Central memory CD4-positive, alpha-beta T cell (primary cell): ENCODE measurements around the gene PGS1.
"Not testable (repeated sequence)": the region's sequence is repeated elsewhere in the genome, so short reads cannot be mapped to it uniquely, and the experiment has no call there.

Experiments used
- DNase-seq: peaks from one replicate; pipeline ENCODE4 v3.0.0; 2022

The PGS1 gene

DNA sequence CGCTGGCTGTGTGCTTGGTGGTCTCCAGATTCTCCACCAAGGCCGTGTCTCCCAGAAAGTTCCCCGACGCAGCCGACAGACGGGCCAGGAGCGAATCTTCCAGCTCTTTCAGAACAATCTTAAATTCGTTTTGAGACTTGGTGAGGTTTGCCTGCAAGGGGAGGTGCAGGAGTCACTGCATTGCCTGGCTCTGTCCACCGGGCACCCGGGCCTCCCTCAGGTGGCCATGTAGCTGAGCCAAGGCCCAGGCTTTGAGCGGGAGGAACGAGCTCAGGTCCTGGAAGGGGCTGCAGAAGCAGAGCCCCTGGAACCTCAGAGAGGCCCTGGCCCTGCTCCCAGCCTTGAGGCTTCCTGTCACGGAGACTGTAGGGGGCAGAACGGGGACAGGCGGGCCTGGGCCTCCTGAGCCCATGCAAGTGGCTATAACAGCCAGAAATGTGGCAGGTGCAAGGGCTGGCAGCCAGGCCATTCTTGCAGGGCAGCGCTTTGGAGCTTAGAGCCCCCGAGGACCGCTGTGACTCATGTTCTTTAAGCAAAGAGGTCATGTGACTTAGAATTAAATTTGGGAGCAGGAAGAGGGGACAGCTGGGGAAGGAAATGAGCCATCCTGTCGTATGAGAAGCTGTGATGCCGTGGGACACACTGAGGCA lies 72.4 kb downstream of the PGS1 start:
- no peak for DNase-seq

DNA sequence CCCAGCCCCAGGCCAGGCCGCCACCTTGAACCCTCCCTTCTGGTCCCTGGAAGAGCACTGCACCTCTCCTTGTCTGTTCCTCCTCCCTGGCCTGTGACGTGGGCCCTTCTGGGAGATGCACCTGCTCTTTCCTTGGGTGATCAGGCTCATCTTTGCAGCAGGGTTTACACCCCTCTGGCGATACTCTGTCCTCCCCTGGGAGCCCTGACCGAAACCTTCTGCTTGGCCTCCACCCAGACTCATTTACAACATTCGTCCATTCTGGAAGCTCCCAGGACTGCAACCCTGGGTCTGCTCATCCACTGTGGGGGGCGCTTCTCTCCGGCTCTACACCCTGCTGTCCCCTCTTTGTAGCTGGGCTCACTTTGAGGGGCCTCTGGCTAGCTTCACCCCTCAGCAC lies 73.3 kb downstream of the PGS1 start:
- DNase-seq, result no peak

DNA sequence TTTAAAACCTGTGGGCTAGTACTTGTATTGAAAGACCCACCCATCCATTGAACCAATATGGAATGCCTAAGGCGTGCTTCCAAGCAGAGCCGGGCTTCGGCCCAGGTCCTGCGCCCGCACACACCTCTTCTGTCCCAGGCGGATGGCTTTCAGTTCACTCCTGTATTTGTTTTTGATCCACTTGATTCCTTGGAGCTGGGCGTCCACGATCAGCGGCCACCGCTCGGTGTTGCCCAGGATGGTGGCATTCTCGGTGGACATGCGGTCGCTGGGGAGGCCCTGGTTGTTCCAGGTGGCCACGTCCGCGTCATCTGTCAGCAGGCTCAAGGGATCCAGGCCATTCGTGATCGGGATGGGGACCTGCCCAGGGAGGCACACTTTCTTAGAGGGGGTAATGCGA lies 75.9 kb downstream of the PGS1 start:
- no peak for DNase-seq

DNA sequence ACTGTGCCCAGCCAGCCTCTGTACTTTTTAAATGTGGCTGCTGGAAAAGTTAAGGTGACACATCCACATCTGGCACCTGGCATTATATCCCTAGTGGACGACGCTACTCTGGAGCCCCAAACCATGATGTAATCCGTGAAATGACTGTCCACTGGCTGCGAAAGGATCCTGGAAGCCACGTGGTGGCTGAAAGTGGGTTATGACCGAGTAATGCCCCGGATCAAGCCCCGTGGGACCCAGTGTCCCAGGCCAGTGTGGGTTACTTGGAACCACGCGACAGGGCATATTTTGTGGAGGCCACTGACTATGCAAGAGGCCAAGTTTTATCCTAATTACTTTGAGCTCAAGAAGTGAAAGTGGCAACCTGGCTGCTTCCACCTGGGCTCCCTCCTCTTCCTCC lies 79.6 kb downstream of the PGS1 start:
- DNase-seq, result no peak

DNA sequence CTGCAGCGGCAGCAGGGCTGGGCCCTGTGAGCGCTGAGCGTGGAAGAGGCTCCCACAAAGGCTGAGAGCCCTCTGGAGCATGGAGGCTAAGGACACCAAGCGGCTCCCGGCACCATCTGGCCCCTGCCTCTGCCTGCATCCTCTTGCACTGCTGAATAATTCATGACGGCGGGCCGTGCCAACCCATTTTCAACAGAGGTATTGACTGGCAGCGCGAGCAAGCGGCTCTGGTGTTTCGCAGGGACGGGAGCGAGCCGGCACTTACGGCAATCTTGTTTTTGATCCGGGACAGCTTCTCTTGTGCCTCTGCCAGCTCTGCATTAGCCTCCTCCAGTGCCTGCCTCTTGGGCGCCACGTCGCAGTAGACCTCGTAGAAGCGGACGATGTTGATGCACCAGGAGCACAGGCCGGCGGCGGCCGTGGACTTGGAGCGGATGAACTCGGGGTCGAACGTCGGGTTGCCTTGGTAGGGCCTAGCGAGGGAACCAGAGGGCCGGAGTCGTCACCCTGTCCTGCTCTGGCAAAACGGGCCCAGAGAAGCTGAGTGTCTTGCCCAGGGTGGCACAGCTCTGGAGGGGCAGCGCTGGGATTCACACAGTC lies 80.4 kb downstream of the PGS1 start:
- DNase-seq, result no peak

DNA sequence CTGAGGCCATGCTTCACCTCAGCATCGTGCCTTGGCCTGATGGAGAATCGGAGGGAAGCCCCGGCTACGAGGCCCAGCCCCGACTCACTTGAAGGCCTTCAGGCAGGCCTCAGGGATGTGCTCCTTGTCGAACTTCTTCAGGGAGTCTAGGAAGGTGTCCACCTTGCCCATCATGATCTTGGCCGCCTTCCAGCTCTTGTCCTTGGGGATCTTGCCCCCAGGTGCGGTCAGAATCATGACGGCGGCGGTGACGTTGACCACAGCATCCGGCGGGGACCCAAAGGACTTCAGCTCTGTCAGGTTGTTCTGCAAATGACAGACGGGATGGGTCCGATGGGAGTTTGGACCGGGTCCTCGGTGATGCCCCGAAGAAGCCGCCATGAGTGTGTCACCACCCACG lies 81.2 kb downstream of the PGS1 start:
- no peak for DNase-seq

DNA sequence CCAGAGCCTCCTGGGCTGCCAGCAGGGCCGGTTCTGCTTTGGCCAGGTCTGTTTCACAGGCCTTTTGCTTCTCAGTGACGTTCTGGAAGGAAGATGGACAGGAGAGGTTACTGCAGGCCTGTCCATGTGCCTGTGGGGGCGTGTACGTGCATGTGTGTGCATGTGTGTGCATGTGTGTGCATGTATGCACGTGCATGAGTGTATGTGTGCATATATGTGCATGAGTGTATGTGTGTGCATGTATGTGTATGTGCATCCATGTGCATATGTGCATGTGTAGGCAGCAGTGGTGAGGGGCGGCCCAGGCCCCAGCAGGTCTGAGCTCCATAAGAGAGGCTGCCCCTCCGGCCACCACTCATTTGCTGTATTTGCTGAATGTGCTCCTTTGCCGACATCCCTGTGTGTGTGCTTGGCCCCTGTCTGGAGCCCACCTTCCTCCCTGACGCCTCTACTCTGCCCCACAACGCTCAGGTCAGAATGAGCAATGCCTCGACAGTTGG lies 81.8 kb downstream of the PGS1 start:
- DNase-seq, result no peak

DNA sequence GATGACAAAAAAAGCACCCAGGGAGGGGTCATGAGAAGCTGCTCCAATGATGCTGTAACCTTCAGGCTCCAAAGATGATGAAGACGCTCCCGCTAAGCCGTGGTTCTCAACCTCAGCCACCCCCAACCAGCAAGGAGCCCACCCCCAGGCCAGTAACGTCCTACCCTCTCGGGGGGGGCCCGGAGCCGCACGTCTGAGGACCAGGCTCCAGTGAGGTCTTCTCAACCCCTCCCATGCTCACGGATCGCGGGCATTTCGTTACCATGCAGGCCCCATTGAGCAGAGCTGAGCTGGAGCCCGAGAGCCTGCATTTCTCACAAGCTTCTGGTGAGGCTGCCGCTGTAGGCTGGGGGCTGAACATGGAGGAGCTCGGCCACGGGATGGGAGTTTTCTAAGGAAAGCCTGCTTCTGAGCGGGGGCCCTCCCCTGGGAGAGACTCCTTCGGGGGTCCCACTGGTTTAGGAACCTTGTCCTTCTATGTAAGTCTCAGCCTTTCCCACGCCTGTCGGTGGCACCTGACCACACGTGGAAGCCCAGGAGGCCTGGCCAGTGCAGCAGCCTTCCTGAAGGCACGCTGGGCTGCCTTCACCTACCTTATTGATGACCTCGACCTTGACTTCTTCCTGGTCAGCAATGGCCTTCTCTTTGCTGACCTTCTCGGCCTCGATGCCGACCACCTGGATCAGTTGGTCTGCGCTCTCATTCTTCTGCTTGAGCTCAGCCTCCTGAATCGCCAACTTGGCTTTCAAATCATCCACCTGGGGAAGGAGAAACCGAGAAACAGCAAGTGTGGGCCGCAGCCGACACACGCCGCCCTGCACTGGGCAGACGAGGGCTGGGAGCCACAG lies 82.7 kb downstream of the PGS1 start:
- no peak for DNase-seq

DNA sequence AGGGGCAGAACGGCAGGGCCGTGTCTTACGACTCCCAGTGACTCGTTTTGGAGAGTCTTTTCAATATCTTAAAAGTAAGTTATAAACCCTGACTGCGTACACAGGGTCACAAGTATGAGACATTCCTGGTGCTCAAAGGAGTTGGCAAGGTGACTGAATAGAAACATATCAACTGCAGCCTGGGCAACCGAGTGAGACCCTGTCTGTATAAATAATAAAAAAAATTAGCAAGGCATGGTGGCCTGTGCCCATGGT lies 83.3 kb downstream of the PGS1 start:
- no peak for DNase-seq

DNA sequence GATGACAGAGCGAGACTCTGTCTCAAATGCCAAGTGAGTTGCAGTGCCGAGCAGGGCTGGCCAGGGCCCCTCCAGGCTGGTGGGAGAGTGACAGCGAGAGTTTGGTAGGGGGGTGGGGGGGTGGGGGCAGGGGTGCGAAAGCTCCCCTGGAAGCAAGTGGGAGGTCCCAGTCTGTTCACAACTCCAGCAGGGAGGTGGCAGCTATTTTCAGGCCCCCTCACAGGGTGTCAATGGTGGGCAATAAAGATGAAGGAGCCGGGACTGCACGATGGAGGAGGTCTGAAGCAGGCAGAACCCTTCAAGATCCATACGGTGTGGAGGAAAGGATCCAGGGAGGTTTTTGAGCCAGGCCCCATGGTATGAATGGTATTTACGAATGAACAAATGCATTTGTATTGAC lies 83.7 kb downstream of the PGS1 start:
- DNase-seq, result no peak

DNA sequence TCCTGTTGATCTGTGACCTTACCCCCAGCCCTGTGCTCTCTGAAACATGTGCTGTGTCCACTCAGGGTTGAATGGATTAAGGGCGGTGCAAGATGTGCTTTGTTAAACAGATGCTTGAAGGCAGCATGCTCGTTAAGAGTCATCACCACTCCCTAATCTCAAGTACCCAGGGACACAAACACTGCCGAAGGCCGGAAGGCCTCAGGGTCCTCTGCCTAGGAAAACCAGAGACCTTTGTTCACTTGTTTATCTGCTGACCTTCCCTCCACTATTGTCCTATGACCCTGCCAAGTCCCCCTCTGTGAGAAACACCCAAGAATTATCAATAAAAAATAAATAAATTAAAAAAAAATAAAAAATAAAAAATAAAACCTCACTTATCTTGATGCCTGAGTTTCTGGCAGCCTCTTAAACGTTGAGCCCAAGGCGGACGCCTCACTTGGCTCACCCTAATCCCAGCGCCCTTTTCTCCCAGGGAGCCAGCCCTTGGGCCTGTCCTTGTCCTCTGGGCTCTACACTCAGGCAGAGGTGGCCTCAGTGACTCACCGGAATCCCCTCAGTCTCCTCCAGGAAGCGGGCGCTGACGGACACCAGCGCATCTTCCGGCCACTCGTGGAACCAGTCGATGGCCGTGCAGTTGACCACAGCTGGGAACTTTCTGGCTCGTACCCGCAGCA lies 87.8 kb downstream of the PGS1 start:
- not testable (repeated sequence) for DNase-seq

DNA sequence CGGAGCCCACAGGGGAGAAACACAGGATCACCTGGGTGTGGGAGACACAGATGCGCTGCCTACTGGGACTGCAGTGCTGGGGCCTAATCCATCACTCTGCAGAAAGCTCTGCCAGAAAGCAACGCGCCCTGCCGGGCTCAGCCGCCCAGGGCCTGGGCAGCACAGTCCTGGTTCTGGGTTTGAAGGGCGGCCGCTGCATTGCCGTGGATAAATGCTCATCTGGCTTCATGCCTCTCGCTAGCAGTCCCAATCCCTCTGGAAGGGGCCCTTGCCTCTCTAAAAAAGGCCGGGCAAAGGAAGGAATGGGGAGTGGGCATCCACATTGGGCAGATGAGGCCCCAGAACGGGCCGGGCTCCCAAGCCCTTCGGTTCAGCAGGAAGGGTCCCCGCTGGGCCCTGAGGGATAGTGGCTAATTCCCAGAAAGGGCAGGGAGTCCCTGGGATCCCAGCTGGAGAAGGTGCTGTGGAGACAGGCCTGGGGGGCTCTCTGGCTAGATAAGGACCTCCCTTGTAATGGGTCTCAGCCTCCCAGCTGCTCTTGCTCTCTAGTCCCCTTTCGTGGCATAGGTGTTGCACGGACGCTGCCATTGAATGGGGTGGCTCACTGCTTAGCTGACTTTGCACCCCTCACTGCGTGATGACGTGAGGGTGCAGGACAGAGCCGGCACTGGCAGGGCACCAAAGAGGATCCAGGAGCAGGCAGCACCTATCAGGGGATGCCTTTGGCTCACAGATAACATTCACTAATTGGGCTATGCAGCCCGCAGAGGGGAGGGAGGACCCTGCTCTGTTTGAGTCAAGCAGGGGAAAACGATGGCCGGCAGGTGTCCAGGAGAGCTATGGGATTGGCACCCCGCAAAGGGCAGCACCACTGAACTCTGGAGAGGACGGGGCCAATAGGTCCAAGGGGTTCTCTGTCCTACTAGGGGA lies 88.6 kb downstream of the PGS1 start:
- no peak for DNase-seq

DNA sequence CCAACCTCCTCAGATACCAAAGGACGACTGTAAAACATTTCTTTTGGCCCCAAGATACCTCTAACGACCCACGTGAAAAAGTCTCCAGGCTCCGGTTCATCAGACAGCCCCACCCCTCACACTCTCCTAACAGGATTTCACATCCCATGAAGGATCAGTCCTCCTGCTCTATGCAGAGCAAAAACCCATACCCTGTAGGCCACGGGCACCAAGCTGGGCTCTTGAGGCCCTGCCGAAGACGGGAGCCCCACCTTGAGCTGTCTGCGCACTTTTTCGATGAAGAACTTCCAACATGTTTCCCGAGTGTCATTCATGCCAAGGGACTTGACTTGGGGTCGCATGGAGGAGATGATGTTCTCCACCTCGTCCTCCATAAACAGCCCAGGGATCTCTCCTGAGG lies 89.9 kb downstream of the PGS1 start:
- no peak for DNase-seq

DNA sequence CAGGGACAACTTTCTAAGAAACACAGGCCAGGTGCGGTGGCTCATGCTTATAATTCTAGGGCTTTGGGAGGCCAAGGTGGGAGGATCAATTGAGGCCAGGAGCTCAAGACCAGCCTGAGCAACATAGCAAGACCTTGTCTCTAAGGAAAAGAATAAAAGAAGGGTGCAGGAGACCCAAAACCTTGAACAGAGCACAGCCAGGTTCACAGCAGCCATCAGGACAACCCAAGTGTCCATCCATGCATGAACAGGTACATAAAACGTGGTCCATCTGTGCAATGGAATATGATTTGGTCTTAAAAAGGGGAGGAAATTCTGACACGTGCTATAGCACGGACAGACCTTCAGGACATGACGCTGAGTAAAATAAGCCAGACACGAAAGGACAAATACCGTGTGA lies 91.0 kb downstream of the PGS1 start:
- DNase-seq, result no peak

DNA sequence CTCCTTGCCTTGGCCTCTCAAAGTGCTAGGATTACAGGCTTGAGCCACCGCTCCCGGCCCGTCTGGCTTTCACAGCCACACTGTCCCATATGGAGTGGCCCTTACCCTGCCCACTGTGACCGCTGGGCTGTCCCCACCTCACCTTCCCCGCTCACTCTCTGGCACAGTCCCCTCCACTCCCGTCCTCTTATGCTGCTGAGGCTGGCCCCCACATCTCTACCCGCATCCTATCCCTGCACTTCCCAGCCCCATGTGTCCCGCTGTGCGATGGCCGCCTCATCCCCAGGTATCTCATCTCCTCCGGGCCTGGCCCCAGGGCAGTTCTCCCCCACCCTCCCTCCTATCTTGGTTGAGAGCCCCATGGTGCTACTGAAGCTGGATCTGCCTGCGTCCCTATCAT lies 93.2 kb downstream of the PGS1 start:
- no peak for DNase-seq

DNA sequence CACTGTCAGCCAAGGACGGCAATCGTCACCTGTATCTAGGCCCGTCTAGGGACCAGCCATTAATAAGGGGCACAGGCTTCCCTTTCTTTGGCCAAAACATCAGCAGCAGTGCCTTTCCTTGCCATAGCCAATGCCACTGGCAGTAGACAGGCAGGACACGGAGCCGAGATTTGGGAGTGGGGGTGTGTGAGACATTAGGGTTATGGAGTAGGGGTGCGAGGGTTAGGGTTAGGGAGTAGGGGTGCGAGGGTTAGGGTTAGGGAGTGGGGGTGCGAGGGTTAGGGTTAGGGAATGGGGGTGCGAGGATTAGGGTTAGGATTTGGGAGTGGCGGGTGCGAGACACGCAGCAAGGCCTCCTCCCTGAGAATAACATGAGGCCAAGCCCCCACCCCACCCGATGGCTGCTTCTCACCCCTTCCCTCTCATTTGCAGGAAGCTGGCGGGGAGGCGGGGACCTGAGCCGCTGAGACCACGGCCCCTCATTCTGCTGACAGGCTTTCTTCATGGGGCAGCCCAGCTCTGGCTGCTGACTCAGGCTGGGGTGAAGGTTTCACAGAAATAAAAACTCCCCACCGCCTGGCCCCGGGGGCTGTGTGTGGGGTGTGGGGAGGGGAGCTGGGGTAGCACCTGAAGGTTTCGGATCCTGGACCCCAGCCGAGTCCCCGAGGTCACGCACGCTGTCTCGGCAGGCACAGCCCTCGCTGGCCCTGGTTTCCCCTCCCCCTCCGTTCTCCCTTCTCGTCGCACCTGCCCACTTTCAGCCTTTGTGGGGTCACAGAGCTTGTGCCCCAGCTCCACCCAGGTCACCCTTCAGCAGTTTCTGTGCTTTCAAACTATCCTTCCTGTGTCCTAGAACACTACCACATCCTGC lies 93.8 kb downstream of the PGS1 start:
- no peak for DNase-seq

DNA sequence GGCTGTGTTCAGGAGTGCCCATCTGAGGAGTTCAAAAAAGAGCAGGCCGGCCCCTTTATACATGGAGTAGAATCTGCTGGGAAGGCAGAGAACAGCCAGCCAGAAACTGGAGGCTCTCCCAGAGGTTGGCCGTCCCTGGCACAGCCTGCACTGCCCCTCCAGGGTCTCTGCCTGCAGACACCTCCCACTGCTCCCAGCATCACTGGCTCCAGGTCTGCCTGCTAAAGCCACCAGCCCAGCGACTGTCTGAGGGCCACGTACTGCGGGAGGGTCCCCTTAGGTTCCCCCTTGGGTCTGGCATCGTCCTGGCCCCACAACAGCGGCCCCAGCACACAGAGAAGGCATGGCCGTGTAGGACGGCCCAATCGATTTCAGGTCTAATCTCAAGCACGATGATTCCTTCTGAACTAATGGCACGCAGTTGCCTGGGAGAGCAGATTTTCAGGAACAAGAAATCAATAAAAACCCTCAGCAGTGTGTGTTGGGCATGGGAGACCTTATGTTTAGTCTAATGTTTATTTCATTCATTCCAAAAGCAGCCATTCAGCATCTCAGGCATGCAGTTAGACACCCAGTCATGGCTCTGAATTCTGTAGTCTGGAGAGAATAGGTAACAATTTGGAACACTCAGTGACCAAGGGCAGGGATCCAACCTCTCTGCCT lies 95.6 kb downstream of the PGS1 start:
- no peak for DNase-seq
